ENCODE data around the gene RAD23A.
A peak's percentile ranks its signal among the peaks of the same experiment; 100 is the strongest.

RAD23A gene

DNA sequence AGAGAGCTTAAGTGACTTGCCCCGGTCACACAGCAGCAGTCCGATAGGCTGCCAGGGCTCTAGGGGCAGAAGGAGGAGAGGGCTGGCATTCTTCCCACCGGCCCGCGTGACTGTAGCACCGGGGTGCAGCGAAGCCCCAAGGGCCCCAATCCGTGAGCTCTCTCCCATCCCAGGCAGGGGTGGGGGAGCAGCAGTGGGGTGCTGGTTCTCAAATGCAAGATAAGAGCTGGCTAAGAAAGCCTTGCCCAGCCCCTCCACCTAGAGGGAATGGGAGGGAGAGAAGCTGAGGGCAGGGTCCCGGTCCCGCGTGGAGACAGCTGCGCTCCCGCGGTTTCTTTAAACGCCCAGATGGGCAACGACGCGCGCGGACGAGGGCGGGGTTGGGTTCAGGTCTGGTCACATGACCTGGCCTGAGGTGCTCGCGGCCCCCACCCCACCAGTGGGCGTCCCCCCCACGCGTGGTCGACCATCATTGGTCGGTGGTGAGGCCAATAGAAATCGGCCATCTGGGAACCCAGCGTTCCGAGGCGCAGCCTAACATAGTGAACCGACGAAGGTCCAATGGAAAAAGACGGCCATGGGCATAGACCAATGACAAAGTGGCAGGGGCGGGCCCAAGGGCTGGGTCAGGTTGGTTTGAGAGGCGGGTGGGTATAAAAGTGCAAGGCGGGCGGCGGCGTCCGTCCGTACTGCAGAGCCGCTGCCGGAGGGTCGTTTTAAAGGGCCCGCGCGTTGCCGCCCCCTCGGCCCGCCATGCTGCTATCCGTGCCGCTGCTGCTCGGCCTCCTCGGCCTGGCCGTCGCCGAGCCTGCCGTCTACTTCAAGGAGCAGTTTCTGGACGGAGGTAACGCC lies 7.5 kb upstream of the RAD23A start, which contains the start of gene CALR:
CALR (plus strand) TSS at position 683 of the 852 bp plus-strand sequence; CDS start at position 754, 71 bp downstream.
- H3K4me3 ChIP-seq (replicated peaks; ENCODE audit: low read depth, low read length): peak within 1 kb of the TSS; percentile 89
- DNase-seq (ENCODE audit: extremely low read depth, low read depth): peak; percentile 98
- TF ChIP-seq, protein P1, sequence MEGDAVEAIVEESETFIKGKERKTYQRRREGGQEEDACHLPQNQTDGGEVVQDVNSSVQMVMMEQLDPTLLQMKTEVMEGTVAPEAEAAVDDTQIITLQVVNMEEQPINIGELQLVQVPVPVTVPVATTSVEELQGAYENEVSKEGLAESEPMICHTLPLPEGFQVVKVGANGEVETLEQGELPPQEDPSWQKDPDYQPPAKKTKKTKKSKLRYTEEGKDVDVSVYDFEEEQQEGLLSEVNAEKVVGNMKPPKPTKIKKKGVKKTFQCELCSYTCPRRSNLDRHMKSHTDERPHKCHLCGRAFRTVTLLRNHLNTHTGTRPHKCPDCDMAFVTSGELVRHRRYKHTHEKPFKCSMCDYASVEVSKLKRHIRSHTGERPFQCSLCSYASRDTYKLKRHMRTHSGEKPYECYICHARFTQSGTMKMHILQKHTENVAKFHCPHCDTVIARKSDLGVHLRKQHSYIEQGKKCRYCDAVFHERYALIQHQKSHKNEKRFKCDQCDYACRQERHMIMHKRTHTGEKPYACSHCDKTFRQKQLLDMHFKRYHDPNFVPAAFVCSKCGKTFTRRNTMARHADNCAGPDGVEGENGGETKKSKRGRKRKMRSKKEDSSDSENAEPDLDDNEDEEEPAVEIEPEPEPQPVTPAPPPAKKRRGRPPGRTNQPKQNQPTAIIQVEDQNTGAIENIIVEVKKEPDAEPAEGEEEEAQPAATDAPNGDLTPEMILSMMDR (IDR thresholded peaks at IDR 0.05; ENCODE audit: low read depth, low read length, missing control alignments): no peak

DNA sequence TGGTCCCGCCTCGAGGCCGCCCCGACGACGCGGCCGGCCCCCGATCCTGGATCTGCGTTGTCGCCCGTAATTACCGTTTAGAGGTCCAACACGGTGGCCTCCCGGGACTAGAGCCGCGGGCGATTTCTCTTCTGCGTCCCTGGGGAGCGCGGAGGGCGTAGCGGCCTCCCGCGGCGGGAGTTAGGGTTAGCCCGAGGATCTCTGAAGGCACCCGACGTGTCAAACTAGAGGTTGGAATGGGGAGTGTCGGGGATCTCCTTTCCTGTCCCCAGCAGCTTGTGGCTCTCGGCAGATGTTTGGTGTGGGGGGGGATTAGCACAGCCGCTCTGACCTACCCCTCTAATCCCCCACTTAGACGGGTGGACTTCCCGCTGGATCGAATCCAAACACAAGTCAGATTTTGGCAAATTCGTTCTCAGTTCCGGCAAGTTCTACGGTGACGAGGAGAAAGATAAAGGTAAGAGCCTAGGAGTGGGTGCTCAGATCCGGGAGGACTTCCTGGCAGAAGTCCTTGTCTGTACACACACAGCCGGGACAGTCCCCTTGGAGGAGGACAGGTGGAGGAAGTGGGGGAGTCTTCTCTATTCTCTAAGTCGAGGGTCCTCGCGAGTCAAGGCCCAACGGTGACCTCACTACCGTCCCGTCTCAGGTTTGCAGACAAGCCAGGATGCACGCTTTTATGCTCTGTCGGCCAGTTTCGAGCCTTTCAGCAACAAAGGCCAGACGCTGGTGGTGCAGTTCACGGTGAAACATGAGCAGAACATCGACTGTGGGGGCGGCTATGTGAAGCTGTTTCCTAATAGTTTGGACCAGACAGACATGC lies 6.7 kb upstream of the RAD23A start:
- peak overlapping the region; percentile 89 for H3K4me3 ChIP-seq (replicated peaks; ENCODE audit: low read depth, low read length)
- TF ChIP-seq, protein P1 (IDR thresholded peaks at IDR 0.05; ENCODE audit: low read depth, low read length, missing control alignments): peak; percentile 2
- no peak for DNase-seq (ENCODE audit: extremely low read depth, low read depth)

DNA sequence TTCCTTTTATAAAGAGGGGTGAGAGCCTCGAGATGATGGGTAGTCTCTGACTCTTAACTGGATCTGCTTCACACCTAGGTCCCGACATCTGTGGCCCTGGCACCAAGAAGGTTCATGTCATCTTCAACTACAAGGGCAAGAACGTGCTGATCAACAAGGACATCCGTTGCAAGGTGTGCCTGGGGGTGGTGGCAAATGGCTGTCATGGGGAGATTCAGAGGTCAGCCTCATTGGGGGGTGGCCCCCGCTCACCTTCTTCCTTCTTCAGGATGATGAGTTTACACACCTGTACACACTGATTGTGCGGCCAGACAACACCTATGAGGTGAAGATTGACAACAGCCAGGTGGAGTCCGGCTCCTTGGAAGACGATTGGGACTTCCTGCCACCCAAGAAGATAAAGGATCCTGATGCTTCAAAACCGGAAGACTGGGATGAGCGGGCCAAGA lies 5.7 kb upstream of the RAD23A start:
- H3K4me3 ChIP-seq (replicated peaks; ENCODE audit: low read depth, low read length): peak overlapping the region; percentile 89
- TF ChIP-seq, protein P1 (IDR thresholded peaks at IDR 0.05; ENCODE audit: low read depth, low read length, missing control alignments): no peak
- DNase-seq (ENCODE audit: extremely low read depth, low read depth): no peak

DNA sequence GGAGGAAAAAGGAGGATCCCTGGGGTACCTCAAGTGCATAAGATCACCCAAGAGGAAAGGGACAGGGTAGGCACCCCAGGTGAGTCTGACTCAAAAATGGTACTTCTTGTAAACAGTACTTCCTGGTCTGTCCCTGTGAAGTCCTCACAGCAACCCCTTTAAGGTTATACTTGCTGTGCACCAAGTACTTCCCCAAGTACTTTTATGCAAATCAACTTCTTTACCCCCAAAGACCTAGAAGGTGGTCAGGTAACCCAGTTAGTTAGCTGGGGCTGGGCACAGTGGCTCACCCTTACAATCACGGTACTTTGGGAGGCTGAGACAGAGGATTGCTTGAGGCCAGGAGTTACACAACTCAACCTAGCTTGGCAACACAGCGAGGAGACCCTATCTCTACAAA lies 4.8 kb upstream of the RAD23A start:
- no peak for DNase-seq (ENCODE audit: extremely low read depth, low read depth)
- H3K4me3 ChIP-seq (replicated peaks; ENCODE audit: low read depth, low read length): peak overlapping the region; percentile 89
- TF ChIP-seq, protein P1 (IDR thresholded peaks at IDR 0.05; ENCODE audit: low read depth, low read length, missing control alignments): no peak

DNA sequence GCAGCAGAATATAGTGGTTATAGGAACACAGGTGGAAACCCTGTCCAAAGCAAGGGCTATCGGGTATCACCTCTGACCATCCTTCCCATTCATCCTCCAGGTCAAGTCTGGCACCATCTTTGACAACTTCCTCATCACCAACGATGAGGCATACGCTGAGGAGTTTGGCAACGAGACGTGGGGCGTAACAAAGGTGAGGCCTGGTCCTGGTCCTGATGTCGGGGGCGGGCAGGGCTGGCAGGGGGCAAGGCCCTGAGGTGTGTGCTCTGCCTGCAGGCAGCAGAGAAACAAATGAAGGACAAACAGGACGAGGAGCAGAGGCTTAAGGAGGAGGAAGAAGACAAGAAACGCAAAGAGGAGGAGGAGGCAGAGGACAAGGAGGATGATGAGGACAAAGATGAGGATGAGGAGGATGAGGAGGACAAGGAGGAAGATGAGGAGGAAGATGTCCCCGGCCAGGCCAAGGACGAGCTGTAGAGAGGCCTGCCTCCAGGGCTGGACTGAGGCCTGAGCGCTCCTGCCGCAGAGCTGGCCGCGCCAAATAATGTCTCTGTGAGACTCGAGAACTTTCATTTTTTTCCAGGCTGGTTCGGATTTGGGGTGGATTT lies 2.1 kb upstream of the RAD23A start:
- no peak for DNase-seq (ENCODE audit: extremely low read depth, low read depth)
- TF ChIP-seq, protein P1 (IDR thresholded peaks at IDR 0.05; ENCODE audit: low read depth, low read length, missing control alignments): no peak
- H3K4me3 ChIP-seq (replicated peaks; ENCODE audit: low read depth, low read length): no peak overlapping the region

DNA sequence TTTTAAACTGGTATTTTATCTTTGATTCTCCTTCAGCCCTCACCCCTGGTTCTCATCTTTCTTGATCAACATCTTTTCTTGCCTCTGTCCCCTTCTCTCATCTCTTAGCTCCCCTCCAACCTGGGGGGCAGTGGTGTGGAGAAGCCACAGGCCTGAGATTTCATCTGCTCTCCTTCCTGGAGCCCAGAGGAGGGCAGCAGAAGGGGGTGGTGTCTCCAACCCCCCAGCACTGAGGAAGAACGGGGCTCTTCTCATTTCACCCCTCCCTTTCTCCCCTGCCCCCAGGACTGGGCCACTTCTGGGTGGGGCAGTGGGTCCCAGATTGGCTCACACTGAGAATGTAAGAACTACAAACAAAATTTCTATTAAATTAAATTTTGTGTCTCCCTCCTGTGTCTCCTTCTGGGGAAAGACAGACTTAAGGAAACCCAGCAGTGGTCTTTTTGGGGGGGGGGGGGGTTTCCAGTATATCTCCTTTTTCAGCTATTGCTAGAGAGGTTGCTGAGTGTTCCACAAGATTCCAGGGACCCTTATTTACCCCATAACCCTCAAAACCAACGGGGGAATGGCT lies 1.5 kb upstream of the RAD23A start:
- no peak for DNase-seq (ENCODE audit: extremely low read depth, low read depth)
- TF ChIP-seq, protein P1 (IDR thresholded peaks at IDR 0.05; ENCODE audit: low read depth, low read length, missing control alignments): no peak
- H3K4me3 ChIP-seq (replicated peaks; ENCODE audit: low read depth, low read length): no peak overlapping the region
